HG03135 (cell line): Measurements from ENCODE around the gene TAF3.
A peak's percentile ranks its signal among the peaks of the same experiment; 100 is the strongest.
"Not testable (repeated sequence)": the region's sequence is repeated elsewhere in the genome, so short reads cannot be mapped to it uniquely, and the experiment has no call there.

Experiments
- ATAC-seq: cut with Tn5 transposase; IDR thresholded peaks from one replicate; pipeline ENCODE4 v1.9.1; 2021; ENCODE audit warnings: mild to moderate bottlenecking, moderate library complexity; ENCODE audit not compliant: unreplicated experiment

Gene TAF3

GRCh38 chr10:7811000-7811399, 7.3 kb upstream of the TAF3 start:
- ATAC-seq = no peak

DNA sequence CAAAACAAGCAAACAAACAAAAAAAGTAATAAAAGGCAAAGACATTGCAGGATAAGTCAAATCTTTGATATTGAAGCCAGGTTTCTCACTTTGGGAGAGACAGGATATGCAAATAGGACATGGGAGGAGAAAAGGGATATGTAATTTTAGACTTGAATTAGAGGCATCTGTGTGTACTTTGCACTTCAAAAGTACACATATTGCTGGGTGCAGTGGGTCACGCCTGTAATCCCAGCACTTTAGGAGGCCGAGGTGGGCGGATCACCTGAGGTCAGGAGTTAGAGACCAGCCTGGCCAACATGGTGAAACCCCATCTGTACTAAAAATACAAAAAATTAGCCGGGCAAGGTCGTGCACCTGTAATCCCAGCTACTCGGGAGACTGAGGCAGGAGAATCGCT, 6.6 kb upstream of the TAF3 start:
- ATAC-seq = not testable (repeated sequence)

GRCh38 chr10:7813481-7813880, 4.8 kb upstream of the TAF3 start:
- ATAC-seq = no peak

GRCh38 chr10:7817576-7817975, 729 bp upstream of the TAF3 start:
- no peak for ATAC-seq

DNA sequence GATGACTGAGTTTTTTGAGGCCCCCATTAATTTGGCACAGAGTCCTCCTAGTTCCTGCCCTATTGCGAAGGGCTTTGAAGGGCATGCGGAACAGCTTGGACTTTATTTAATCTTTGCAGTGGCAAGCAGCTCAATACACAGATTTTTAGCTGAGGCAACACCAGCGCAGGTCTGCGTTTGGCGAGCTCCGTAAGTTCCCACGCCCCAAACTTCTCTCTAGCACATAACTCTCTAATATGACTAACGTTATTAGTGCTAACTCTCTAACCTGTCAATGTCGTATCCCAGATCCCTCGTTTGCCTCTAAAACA, 366 bp upstream of the TAF3 start:
- ATAC-seq = no peak

DNA sequence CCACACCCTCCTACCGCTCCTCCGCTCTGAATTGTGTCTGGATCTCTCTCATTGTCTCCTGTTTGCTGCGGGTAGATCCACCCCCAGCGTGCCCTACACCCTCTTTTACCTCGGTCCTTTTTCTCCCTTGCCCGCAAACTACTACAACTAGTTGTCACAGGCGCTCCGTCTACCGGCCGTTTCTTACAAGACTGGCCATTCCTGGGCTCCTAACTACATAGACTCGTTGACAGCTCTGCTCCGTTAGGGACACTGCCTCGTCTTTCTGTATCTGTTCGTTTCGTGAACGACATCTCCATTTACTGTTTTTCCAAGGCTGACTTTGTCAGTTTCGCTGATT, 786 bp downstream of the TAF3 start:
- peak; percentile 43 for ATAC-seq

DNA sequence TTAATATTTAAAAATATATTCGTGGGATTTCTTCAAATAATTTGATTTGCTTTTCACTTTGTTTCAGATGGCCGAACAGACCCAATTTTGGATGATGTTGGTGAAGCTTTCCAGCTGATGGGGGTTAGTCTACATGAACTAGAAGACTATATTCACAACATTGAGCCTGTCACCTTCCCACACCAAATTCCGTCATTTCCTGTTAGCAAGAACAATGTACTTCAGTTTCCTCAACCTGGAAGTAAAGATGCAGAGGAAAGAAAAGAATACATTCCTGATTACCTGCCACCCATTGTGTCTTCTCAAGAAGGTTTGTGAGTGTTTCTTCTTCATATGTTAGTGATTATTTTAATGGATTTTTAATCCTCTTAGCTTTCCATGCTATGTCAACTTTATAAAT, 5.9 kb downstream of the TAF3 start:
- no peak for ATAC-seq

GRCh38 chr10:7826971-7827370, 8.7 kb downstream of the TAF3 start:
- ATAC-seq = no peak

DNA sequence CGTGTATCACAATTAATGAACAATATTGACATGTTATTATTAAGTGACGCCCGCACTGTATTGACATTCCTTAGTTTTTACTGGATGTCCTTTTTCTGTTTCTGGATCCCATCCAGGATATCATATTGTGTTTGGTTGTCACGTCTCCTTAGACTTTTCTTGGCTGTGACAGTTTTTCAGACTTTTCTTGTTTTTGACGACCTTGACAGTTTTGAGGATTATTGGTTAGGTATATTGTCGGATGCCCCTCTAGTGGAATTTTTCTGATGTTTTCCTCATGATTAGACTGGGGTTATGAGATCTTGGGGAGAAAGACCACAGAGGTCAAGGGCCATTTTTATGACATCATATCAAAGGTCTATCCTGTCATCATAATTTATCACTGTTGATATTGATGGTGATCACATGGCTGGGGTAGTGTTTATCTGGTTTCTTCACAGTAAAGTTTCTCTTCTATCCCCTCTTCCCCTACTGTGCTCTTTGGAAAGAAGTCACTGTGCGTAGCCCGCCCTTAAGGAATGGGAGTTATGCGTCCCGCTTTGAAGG, 11.1 kb downstream of the TAF3 start:
- no peak for ATAC-seq

DNA sequence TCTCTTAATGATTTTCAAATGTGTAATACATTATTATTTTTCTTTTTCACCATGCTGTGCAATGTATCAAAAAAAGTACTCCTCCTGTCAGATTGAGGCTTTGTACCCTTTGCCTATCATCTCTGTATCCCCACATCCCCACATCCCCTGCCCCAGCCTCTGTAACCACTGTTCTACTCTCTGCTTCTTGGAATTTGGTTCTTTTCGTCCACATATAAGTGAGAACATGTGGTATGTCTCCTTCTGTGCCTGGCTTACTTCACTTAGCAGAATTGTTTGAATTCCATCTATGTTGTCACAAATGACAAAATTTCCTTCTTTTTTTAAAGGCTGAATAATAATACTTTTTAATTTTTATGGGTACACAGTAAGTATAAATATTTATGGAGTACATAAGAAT, 13.8 kb downstream of the TAF3 start:
- no peak for ATAC-seq

DNA sequence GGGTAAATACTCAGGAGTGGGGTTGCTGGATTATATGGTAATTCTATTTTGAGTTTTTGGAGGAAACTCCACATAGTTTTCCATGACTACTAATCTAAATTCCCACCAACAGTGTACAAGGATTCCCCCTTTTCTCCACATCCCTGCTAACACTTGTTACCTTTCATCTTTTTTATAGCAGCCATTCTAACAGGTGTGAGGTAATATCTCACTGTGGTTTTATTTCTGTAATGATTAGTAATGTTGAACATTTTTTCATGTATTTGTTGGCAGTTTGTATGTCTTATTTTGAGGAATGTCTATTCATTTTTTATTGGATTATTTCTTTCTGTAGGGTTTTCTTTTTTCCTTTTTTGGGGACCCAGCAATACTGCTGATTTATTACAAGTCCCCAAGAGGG, 14.9 kb downstream of the TAF3 start:
- no peak for ATAC-seq

DNA sequence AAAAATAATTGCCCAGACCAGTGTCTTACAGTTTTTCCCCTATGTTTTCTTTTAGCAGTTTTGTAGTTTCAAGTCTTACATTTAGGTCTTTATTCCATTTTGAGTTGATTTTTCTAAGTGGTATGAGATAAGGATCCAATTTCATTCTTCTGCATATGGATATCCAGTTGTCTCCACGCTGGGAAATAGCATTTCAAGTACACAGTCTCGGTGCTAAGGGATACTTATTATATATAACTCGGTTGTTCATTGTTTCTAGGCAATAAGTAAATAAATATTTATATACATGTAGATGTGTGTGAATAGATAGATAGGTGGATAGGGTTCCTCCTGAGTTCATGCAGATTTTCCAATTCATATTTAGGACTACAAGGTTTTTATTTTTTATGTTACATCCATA, 16.0 kb downstream of the TAF3 start:
- ATAC-seq = no peak

- no peak for ATAC-seq
Observed at GRCh38 chr10:7836571-7836970, 18.3 kb downstream of the TAF3 start.

DNA sequence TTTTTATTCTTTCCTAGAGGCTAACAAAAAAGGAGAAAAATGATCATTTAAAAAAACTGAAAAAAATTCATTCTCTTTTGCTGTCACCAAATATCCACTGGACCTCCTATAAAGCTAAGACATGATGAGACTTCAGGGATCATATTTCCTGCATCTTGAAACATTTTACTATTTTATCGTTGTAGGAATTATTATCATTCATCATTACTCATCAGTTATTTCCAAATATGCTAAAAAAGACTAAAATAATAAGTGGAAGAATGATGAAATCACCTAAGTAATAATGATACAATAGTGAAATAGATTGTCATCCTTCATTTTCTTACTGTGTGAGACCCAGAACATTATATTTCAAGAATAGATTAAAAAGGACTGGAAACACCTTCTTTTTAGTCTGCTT, 28.3 kb downstream of the TAF3 start:
- ATAC-seq = no peak

GRCh38 chr10:7853226-7853842, 35.0 kb downstream of the TAF3 start:
- no peak for ATAC-seq

DNA sequence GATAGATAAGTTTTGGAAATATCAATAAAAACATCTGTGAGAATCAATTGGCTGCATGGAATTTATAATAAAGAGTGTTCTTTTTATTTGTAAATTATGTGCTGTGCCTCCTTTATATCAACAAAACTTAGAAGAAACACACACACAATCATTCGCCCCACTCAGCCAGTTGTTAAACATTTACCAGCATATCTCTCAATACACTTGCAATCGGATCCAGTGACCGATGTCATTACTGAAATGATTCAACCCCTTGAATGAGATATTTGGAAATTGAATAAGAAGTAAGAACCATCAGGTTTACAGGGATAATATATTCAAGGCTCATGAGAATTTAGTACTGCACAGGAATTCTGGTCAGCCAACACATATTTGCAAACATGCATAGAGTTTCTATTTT, 35.6 kb downstream of the TAF3 start:
- no peak for ATAC-seq

- ATAC-seq = no peak
Observed at GRCh38 chr10:7855205-7855604, 36.9 kb downstream of the TAF3 start.

- ATAC-seq = no peak
Observed at GRCh38 chr10:7856678-7857077, 38.4 kb downstream of the TAF3 start.

DNA sequence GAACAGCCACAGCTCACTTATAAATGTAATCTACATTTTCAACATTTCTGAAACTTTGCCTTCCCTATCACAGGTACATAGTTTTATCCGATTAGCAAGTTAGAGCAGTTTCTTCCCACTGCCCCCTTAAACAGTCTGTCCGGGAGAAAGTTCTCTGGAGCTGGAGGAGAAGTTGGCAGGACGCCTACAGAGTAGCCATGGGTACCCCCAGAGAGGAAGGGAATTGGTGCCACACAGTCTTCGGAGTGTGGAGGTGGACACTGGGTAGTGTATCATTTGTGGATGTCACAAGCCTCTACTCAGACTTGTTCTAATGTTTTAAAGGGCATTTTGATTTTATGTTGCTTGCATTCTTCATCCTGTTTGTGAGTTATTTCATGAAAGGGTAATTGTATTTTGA, 39.0 kb downstream of the TAF3 start:
- ATAC-seq = no peak

- no peak for ATAC-seq
Observed at GRCh38 chr10:7861509-7862120, 43.3 kb downstream of the TAF3 start.

DNA sequence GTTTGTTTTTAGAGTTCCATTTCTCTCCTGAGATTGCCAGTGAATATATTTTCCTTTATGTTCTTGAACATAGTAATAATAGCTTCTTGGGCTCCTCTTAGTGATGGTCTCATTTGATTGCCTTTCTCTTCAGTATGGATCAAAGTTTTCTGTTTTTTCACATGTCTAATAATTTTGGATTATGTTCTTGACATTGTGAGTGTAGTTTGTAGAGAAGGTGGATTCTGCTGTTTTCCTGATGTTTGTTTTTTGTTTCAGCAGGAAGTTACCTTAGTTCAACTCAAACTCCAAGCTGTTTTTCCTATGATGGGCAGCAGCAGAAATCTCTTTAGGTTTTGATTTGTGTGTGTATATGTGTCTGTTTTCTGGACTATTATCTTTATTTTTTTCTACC, 43.8 kb downstream of the TAF3 start:
- ATAC-seq = no peak

- no peak for ATAC-seq
Observed at GRCh38 chr10:7866176-7866575, 47.9 kb downstream of the TAF3 start.

DNA sequence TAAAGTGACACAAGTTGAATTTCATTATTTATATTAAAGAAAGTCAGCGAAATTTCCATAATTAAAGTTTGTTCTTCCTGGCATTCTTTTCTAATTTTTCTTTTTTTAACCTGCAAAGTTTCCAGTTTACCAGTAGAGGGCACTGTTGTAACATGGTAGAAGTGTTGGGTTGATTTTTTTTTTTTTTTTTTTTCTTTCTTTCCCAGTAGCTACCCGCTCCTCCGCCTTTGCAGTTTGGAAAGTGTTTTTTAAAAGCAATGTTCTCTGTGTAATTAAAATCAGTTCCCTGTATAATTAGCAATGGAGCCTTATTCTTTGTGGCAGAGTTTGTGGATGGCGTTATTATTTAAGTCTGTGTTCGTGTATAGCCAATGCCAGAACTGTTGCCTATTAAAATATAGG, 53.7 kb downstream of the TAF3 start:
- ATAC-seq = no peak
